Ishikawa (cell line): ENCODE data around the gene TCP11.

Experiments used
- CEBPB ChIP-seq: IDR thresholded peaks from 2 replicates; pipeline ENCODE4 v1.6.1; 2012
- CREB1 ChIP-seq: IDR thresholded peaks from 2 replicates; pipeline ENCODE4 v1.6.1; 2012; ENCODE audit warnings: low read depth
- EGR1 ChIP-seq: IDR thresholded peaks from 2 replicates; pipeline ENCODE4 v1.6.1; 2012
- EP300 ChIP-seq: IDR thresholded peaks from 2 replicates; pipeline ENCODE4 v1.6.1; 2012; ENCODE audit warnings: borderline replicate concordance
- MAX ChIP-seq: IDR thresholded peaks from 2 replicates; pipeline ENCODE4 v1.6.1; 2012
- NFIC ChIP-seq: IDR thresholded peaks from 2 replicates; pipeline ENCODE4 v1.6.1; 2012
- RAD21 ChIP-seq: IDR thresholded peaks from 2 replicates; pipeline ENCODE4 v1.6.1; 2012; ENCODE audit warnings: low read depth
- REST ChIP-seq: IDR thresholded peaks from 2 replicates; pipeline ENCODE4 v1.6.1; 2012; ENCODE audit warnings: low read depth, mild to moderate bottlenecking
- TCF12 ChIP-seq: IDR thresholded peaks from 2 replicates; pipeline ENCODE4 v1.6.1; 2012; ENCODE audit warnings: low read depth
- TEAD4 ChIP-seq: IDR thresholded peaks from 2 replicates; pipeline ENCODE4 v1.6.1; 2012
- USF1 ChIP-seq: IDR thresholded peaks from 2 replicates; pipeline ENCODE4 v1.6.1; 2012
- YY1 ChIP-seq: IDR thresholded peaks from 2 replicates; pipeline ENCODE4 v1.6.1; 2012; ENCODE audit warnings: low read depth

GRCh38 chr6:35128042-35128441 lies 13.1 kb downstream of the TCP11 start:
- TF ChIP-seq REST (no peak), CEBPB (no peak), EP300 (no peak), USF1 (no peak), EGR1 (no peak), RAD21 (no peak), MAX (no peak), TCF12 (no peak), YY1 (no peak), CREB1 (no peak), NFIC (no peak), TEAD4 (no peak)
